Activated naive CD8-positive, alpha-beta T cell (primary cell): ENCODE data around the gene ACAP2.

Experiments
- H3K27ac Mint-ChIP-seq: one replicate; pipeline ENCODE4 v1.8.0; 2021; ENCODE audit warnings: mixed read lengths
- H3K27me3 Mint-ChIP-seq: one replicate; pipeline ENCODE4 v1.8.0; 2021; ENCODE audit warnings: mixed read lengths
- H3K36me3 Mint-ChIP-seq: one replicate; pipeline ENCODE4 v1.8.0; 2021; ENCODE audit warnings: mixed read lengths
- H3K4me1 Mint-ChIP-seq: one replicate; pipeline ENCODE4 v1.8.0; 2021; ENCODE audit warnings: low read depth, mixed read lengths
- H3K4me3 Mint-ChIP-seq: one replicate; pipeline ENCODE4 v1.8.0; 2021; ENCODE audit warnings: mild to moderate bottlenecking, mixed read lengths
- H3K9me3 Mint-ChIP-seq: one replicate; pipeline ENCODE4 v1.8.0; 2021; ENCODE audit warnings: low read depth, mixed read lengths

Gene ACAP2

DNA sequence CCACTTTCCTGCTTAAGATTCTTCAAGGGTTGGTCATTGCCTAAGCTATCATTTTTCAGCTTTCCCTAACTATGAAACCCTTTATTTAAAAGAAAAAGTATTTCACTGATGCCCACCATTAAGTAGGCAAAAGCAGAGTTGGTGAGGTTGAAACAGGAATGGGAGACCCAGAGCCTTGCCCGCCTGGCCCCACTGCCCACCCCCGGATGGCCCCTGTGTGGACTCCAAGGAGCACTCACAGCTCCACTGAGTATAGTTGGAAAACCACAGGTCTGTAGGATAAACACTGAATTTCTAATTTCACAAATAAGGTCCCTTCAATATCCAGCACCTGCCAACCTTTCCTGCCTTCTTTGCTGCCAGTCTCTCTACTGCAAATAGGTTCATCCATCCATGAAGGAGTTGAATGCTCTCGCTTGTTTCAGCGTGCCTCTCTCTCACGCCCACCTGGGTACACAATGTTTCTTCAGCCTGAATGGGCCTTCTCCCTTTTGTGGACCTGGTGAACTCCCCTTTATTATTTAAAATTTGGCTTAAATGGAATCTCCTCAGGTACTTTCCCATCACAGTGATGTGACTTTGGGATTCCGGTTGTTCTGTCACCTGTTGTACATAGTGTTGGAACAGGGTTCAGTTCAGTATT lies 8.7 kb upstream of the ACAP2 start:
- no peak overlapping the region for H3K4me3 Mint-ChIP-seq
- peaks cover 5% of the 10 kb centered on the region for H3K36me3 Mint-ChIP-seq

DNA sequence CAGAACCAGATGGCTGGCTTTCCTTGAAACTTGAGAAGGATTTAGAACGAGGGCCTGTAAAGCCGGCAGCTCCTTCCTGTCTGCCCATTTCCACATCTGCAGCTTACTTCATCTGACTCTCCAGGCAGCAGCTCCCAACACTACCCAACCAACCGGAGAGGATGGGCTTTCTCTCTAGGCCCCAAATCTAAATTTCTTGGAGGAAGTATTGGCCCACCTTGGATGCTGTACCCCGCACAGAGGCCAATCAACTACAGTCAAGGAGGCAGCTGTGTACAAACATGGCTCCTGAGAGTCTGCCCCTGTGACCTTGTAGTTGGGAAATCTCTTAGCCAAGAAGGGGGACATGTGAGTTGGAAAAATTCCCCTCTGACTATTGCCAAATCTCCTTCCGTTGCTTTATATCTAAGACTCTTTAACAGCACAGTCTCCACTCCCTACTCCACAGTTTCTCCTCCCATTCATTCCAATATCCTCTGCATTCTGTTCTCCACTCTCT lies 8.0 kb upstream of the ACAP2 start:
- Mint-ChIP-seq H3K4me1 (peaks cover 14% of the 10 kb centered on the region), H3K27ac (no peak overlapping the region)

More for the DNA sequence above, 8.7 kb upstream of the ACAP2 start:
- no peaks in the 10 kb centered on the region for H3K27me3 Mint-ChIP-seq
- H3K4me1 Mint-ChIP-seq = peaks cover 13% of the 10 kb centered on the region
- no peaks in the 10 kb centered on the region for H3K9me3 Mint-ChIP-seq
- H3K27ac Mint-ChIP-seq = no peak overlapping the region

DNA sequence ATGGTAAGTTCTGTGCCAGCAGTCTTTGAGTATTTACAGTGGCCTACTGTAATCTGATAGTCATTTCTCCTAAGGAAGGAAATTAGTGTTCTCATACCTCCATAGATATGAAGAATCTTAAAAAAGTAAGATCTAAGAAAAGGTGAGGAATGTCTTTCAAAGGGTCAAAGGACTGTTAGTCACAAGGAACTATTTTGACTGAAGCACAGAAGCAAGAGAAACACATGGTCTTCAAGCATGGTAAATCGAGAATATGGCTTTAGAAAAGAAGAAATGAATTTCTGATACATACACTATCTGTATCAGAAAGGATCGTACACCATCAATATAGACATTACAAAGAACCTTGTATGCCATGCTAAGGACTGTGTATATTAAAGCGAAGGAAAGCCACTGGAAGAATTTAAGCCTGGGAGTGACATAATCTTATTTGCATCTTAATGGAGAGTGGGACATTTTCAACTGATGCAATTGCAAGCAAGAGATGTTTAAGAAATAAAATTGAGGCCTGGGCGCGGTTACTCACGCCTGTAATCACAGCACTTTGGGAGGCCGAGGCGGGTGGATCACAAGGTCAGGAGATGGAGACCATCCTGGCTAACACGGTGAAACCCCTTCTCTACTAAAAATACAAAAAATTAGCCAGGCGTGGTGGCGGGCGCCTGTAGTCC lies 5.5 kb upstream of the ACAP2 start:
- Mint-ChIP-seq H3K27me3 (no peaks in the 10 kb centered on the region), H3K4me3 (no peak overlapping the region), H3K4me1 (peaks cover 24% of the 10 kb centered on the region), H3K27ac (no peak overlapping the region), H3K36me3 (no peaks in the 10 kb centered on the region), H3K9me3 (no peaks in the 10 kb centered on the region)

More for the DNA sequence above, 8.0 kb upstream of the ACAP2 start:
- Mint-ChIP-seq H3K36me3 (peaks cover 5% of the 10 kb centered on the region), H3K27me3 (no peaks in the 10 kb centered on the region), H3K9me3 (no peaks in the 10 kb centered on the region), H3K4me3 (no peak overlapping the region)

- H3K4me3 Mint-ChIP-seq = no peak overlapping the region
- no peak overlapping the region for H3K27ac Mint-ChIP-seq
- no peaks in the 10 kb centered on the region for H3K27me3 Mint-ChIP-seq
- H3K36me3 Mint-ChIP-seq = no peaks in the 10 kb centered on the region
- no peaks in the 10 kb centered on the region for H3K9me3 Mint-ChIP-seq
- H3K4me1 Mint-ChIP-seq = peaks cover 23% of the 10 kb centered on the region
Measured at GRCh38 chr3:195447201-195447600, 4.4 kb upstream of the ACAP2 start.

DNA sequence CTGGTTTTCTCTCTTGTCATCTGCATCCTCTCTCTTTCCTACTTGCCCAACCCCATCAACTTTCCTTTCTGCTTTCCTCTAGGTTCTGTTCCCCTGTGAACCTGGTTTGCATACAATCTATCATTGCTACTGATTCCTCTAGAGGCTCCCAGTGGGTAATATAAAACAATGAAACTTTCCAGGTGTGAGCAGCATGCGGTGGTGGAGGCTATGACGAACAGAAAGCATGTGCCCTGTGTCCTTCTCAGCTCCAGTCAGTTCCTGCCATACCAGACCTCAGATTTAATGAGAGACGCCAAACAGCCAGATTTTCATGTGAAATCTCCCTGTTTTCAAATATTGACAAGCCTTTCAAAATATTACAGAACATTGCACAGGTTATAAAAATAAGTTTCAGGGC lies 3.5 kb upstream of the ACAP2 start:
- H3K27ac Mint-ChIP-seq = peak overlapping the region; percentile 75
- no peaks in the 10 kb centered on the region for H3K9me3 Mint-ChIP-seq
- peaks cover 28% of the 10 kb centered on the region for H3K4me1 Mint-ChIP-seq
- no peak overlapping the region for H3K4me3 Mint-ChIP-seq
- H3K27me3 Mint-ChIP-seq = no peaks in the 10 kb centered on the region
- no peaks in the 10 kb centered on the region for H3K36me3 Mint-ChIP-seq

- Mint-ChIP-seq H3K4me1 (peaks cover 32% of the 10 kb centered on the region), H3K36me3 (no peaks in the 10 kb centered on the region), H3K27me3 (no peaks in the 10 kb centered on the region), H3K27ac (peak overlapping the region; percentile 75), H3K4me3 (no peak overlapping the region), H3K9me3 (no peaks in the 10 kb centered on the region)
Measured at GRCh38 chr3:195445885-195446284, 3.1 kb upstream of the ACAP2 start.

- peak overlapping the region; percentile 86 for H3K27ac Mint-ChIP-seq
- no peaks in the 10 kb centered on the region for H3K9me3 Mint-ChIP-seq
- H3K27me3 Mint-ChIP-seq = no peaks in the 10 kb centered on the region
- peaks cover 3% of the 10 kb centered on the region for H3K36me3 Mint-ChIP-seq
- H3K4me3 Mint-ChIP-seq = peak overlapping the region; percentile 82
- H3K4me1 Mint-ChIP-seq = peaks cover 48% of the 10 kb centered on the region
Measured at GRCh38 chr3:195443391-195443989, 670 bp upstream of the ACAP2 start.

DNA sequence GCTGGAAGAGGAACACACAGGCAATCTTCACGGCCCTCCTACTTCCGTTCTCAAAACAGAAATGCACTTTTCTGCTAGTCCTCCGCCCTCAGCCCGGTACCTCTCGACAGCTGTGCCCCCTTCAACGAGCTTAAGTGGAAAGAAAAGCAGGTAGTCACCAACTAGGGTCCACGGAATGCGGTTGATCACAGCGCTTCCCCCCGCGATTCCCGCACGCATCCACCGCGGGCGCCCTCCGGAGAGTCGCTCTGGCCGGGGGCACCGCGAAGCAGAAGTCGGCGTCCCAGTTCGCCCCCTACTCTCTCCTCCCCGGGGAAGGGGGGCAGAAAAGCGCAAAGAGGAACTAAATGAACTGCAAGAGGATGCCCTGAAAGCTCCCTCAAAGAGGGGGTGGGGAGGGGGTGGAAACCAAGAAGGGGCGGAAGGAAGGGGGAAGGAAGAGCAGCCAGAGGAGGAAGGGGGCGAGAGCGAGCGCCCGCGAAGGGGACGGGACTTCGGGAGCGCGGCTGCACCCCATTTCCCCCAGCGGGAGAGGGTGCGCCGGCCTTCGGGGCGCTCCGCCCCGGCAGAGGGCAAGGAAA lies 738 bp downstream of the ACAP2 start:
- Mint-ChIP-seq H3K36me3 (peaks cover 3% of the 10 kb centered on the region), H3K9me3 (no peaks in the 10 kb centered on the region), H3K4me1 (peaks cover 54% of the 10 kb centered on the region), H3K4me3 (peak overlapping the region; percentile 90), H3K27me3 (no peaks in the 10 kb centered on the region), H3K27ac (peak overlapping the region; percentile 67)

DNA sequence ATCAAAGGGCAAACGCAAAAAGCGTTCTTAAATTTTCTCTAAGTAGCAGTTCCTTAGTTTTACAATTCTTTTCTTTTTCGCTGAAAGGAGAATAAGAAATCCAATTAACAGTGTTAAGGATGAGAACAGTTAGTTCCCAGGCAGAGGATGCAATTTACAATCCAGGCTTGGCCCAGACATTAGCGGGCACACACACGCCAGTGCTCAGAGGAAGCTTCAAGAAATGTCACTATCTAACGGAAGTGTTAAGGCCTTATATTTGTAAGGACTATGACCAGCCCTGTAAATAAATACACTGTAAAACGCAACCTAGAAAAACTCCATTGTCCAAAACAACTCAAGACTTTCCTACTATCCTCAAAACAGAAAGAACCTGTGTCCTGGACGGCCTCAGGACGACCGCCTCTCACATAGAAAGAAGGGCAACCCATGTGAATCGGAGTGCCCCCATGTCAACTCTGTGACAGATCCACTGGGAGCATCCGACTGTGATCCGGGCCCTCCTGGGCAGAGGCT lies 1.3 kb downstream of the ACAP2 start:
- H3K36me3 Mint-ChIP-seq = peaks cover 3% of the 10 kb centered on the region

GRCh38 chr3:195441051-195441450 lies 1.8 kb downstream of the ACAP2 start:
- no peaks in the 10 kb centered on the region for H3K9me3 Mint-ChIP-seq
- H3K27me3 Mint-ChIP-seq = no peaks in the 10 kb centered on the region
- H3K27ac Mint-ChIP-seq = peak overlapping the region; percentile 67
- H3K4me3 Mint-ChIP-seq = peak overlapping the region; percentile 90
- peaks cover 3% of the 10 kb centered on the region for H3K36me3 Mint-ChIP-seq
- peaks cover 58% of the 10 kb centered on the region for H3K4me1 Mint-ChIP-seq

More for the DNA sequence above, 1.3 kb downstream of the ACAP2 start:
- H3K4me1 Mint-ChIP-seq = peaks cover 59% of the 10 kb centered on the region
- peak overlapping the region; percentile 90 for H3K4me3 Mint-ChIP-seq
- no peaks in the 10 kb centered on the region for H3K9me3 Mint-ChIP-seq
- H3K27ac Mint-ChIP-seq = peak overlapping the region; percentile 67
- no peaks in the 10 kb centered on the region for H3K27me3 Mint-ChIP-seq

GRCh38 chr3:195440379-195440778 lies 2.4 kb downstream of the ACAP2 start:
- H3K36me3 Mint-ChIP-seq = peaks cover 3% of the 10 kb centered on the region
- peaks cover 57% of the 10 kb centered on the region for H3K4me1 Mint-ChIP-seq
- H3K9me3 Mint-ChIP-seq = no peaks in the 10 kb centered on the region
- H3K27me3 Mint-ChIP-seq = no peaks in the 10 kb centered on the region
- peak overlapping the region; percentile 64 for H3K4me3 Mint-ChIP-seq
- H3K27ac Mint-ChIP-seq = peak overlapping the region; percentile 46

- Mint-ChIP-seq H3K27ac (no peak overlapping the region), H3K4me1 (peaks cover 60% of the 10 kb centered on the region), H3K4me3 (no peak overlapping the region), H3K27me3 (no peaks in the 10 kb centered on the region), H3K9me3 (no peaks in the 10 kb centered on the region), H3K36me3 (peaks cover 3% of the 10 kb centered on the region)
Measured at GRCh38 chr3:195438371-195438770, 4.4 kb downstream of the ACAP2 start.

GRCh38 chr3:195425849-195426248 lies 17.0 kb downstream of the ACAP2 start:
- Mint-ChIP-seq H3K27ac (peak overlapping the region; percentile 47), H3K4me1 (peaks cover 70% of the 10 kb centered on the region), H3K9me3 (no peaks in the 10 kb centered on the region), H3K27me3 (no peaks in the 10 kb centered on the region), H3K4me3 (peak overlapping the region; percentile 1), H3K36me3 (peaks cover 5% of the 10 kb centered on the region)

- H3K36me3 Mint-ChIP-seq = peaks cover 5% of the 10 kb centered on the region
- H3K27me3 Mint-ChIP-seq = no peaks in the 10 kb centered on the region
- H3K4me1 Mint-ChIP-seq = peaks cover 59% of the 10 kb centered on the region
- H3K4me3 Mint-ChIP-seq = no peak overlapping the region
- no peaks in the 10 kb centered on the region for H3K9me3 Mint-ChIP-seq
- no peak overlapping the region for H3K27ac Mint-ChIP-seq
Measured at GRCh38 chr3:195423818-195424217, 19.0 kb downstream of the ACAP2 start.

DNA sequence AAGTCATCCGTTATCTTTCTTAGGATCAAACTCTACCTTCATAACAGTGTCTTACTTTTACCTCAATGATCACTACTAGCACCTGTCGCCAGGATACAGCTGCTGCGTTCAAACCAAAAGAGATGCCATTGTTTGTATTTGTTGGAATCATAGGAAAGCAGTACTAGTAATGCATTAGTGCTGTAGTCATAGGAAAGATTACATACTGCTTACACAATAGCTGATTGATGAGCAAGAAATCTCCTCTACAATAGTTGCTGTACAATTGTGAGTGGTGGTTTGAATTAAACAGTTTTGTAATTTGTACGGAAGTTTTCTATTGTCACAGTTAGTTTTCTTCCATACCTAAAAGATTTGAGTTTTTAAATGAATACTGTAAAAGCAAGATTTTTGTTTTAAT lies 21.4 kb downstream of the ACAP2 start:
- Mint-ChIP-seq H3K36me3 (peaks cover 7% of the 10 kb centered on the region), H3K4me1 (peaks cover 63% of the 10 kb centered on the region), H3K27ac (no peak overlapping the region), H3K4me3 (no peak overlapping the region), H3K9me3 (no peaks in the 10 kb centered on the region), H3K27me3 (no peaks in the 10 kb centered on the region)
